ENCODE results near the gene SH2B2.

SH2B2 gene

DNA sequence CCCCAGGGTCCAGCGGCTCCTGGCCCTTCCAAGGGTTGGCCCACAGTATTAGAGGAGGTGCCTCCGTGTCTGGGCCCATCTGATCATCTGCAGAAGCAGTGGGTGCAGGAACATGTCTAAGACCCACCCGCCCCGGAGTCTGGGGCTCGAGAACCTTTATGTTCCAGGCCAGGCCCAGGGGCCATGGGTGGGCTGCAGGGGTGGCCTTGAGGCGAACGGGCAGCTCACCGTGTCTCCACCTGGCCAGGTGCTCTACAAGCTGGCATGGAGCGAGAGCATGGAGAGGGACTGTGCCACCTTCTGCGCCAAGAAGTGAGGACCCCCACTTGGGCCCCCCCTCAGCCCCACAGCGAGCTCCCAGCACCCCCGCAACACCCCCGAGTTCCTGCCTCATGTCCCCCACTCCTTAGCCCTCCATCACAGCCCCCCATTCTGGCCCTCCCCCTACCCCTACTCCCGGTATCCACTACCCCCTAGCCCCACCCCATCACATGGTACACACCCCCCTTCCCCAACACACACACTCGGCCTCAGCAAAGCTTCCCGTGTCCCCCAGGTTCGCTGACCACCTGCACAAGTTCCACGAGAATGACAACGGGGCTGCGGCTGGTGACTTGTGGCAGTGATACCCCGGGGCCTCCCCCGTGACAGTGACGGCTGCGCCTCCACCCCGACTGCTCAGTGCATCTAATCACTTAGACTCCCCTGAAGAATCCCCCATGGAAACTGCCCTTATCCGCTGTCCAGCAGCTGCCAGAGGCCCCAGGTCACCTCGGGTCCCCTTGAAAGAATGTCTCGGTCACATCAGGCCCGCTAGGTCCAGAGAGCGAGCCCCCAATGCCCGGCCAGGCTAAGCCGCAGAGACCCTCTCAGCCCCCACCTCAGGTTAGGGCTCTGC lies 4.0 kb upstream of the SH2B2 start:
- TF ChIP-seq, protein P1, sequence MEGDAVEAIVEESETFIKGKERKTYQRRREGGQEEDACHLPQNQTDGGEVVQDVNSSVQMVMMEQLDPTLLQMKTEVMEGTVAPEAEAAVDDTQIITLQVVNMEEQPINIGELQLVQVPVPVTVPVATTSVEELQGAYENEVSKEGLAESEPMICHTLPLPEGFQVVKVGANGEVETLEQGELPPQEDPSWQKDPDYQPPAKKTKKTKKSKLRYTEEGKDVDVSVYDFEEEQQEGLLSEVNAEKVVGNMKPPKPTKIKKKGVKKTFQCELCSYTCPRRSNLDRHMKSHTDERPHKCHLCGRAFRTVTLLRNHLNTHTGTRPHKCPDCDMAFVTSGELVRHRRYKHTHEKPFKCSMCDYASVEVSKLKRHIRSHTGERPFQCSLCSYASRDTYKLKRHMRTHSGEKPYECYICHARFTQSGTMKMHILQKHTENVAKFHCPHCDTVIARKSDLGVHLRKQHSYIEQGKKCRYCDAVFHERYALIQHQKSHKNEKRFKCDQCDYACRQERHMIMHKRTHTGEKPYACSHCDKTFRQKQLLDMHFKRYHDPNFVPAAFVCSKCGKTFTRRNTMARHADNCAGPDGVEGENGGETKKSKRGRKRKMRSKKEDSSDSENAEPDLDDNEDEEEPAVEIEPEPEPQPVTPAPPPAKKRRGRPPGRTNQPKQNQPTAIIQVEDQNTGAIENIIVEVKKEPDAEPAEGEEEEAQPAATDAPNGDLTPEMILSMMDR (IDR thresholded peaks at IDR 0.05; ENCODE audit: low read depth, low read length, missing control alignments): no peak
- H3K4me3 ChIP-seq (ENCODE audit: low read depth, low read length): no peak overlapping the region
- no peak for DNase-seq (ENCODE audit: low read depth)

DNA sequence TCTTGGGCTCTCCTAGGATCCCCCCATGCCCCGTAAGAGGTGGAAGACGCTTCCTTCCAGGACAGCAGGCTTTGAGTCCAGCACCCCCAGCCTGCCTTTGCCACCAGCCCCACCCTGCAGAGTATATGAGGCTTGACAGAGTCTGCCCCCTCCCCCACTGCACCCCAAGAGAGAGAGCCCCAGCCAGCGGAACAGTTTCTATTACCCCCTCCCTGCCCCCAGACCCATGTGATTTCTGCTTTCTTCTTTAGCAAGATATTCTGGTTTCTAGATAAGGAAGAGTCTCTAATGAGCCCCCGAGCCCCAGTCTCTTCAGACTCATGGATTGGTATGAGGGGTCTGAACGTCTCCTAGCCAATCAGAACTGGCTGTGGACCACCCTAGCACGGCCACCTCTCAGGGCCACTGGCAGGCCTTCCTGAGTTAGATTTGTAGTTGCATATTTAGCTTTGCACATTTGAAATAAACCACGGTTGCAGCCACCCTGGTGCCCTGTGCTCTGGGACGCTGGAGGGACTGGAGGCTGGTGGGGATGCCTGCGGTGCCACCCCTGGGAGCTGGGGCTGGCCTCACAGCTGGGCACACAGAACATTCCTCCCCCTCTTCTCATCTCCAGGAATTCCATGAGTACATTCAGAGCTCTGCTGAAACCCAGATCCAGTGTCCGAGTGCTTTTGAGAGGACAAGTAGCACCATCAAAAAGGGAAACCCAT lies 3.0 kb upstream of the SH2B2 start:
- DNase-seq (ENCODE audit: low read depth): no peak
- TF ChIP-seq, protein P1 (IDR thresholded peaks at IDR 0.05; ENCODE audit: low read depth, low read length, missing control alignments): no peak
- H3K4me3 ChIP-seq (ENCODE audit: low read depth, low read length): no peak overlapping the region

DNA sequence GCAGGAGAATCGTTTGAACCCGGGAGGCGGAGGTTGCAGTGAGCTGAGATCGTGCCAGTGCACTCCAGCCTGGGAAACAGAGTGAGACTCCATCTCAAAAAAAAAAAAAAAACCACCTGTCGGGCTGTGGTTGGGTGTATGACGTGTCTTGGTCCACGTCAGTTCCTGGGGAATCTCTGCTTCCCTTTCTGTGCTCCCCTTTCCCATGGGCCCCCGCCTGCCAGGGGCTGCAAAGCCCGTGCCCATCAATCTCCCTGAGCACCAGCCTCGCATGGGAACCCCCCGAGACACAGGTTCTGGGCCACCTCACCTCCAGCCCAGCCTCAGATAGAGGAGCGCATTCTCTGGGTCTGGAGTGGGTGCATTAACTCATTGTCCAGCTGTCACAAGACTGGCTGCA lies 2.3 kb upstream of the SH2B2 start:
- no peak for DNase-seq (ENCODE audit: low read depth)
- TF ChIP-seq, protein P1 (IDR thresholded peaks at IDR 0.05; ENCODE audit: low read depth, low read length, missing control alignments): no peak

DNA sequence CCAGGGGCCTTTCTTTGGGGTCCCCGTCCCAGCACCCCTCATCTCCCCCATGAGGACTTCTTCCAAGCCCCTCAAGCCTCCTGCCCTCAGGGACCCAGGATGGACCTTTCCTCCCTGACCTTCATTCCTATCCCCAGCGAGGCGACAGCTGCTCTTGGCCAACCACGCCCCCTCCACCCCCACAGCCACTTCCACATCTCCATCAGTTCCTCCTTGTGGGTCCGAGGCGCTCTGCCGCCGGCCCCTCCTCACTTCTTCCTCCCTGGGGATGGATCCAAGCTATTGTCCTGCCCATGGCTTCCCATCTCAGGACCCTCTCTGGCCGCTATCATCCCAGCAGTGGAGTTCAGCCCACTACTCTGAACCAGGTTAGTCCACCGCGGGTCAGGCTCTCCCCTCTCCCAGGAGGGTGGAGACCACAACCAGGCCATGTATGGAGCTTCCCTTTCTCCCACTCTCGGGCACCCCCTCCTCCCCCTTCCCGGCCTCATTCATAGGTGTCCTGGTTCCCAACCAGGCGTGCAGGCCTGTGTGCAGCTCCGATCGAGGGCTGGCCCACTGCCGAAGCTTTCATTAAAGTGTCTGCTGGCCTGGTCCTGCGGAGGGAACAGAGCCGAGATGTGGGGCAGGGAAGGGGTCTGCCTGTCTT lies 1.7 kb upstream of the SH2B2 start:
- H3K4me3 ChIP-seq (ENCODE audit: low read depth, low read length): peak overlapping the region; percentile 76
- TF ChIP-seq, protein P1 (IDR thresholded peaks at IDR 0.05; ENCODE audit: low read depth, low read length, missing control alignments): no peak
- no peak for DNase-seq (ENCODE audit: low read depth)

More for the DNA sequence above, 2.3 kb upstream of the SH2B2 start:
- H3K4me3 ChIP-seq (ENCODE audit: low read depth, low read length): peak overlapping the region; percentile 76; the same call in 1 of the 2 replicates

DNA sequence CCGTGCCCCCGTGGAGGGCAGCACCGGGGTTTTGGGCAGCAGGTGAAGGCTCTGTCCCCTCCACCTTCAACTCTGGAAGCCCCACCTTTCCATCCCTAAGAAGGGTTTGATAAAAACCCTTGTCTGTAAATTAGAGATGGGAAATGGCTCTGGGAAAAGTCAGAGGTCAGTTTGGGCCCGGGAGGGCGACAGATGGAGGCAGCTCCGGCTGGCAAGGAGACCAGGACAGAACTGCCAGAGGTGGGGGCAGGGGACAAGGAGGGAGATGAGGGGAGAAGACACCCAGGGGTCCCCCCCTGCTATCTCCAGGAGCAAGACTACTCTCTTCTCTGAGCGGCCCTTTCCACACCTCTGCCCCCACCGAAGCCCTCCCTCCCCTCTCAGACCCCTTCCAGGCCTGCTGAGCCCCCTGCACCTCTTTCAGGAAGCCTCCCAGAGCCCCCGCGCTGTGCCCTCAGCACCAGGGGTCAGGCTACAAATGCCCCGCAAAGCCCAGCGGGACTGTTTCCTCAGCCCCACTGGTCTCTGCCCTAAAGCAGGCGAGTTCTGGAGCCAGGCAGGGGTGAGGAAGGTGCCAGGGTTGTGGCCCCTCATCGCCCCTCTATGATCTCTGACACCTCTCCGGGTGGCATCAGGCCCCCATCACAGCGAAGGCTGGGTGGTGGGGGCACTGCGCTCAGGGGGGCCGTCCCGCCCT lies 980 bp upstream of the SH2B2 start:
- peak overlapping the region; percentile 76 for H3K4me3 ChIP-seq (ENCODE audit: low read depth, low read length)
- TF ChIP-seq, protein P1 (IDR thresholded peaks at IDR 0.05; ENCODE audit: low read depth, low read length, missing control alignments): no peak
- DNase-seq (ENCODE audit: low read depth): no peak
